Tibial nerve (tissue), 4 donors: ENCODE results near the gene NCK2. TPM values are rescaled to one million over a fixed set of nuclear protein-coding genes. Genes with fewer than 3 reads are reported as not detected.

Experiments
- DNase-seq, 2 donors: peaks; one replicate each; pipeline ENCODE4 v3.0.0-alpha.2; 2019; ENCODE audit warnings: low spot score in 2 of 2
- H3K27ac ChIP-seq, 4 donors: fragments of 200-600 bp; sonication (generic) in 3 of 4; one replicate each; pipeline ENCODE4 v1.5.1; 2017 to 2019; ENCODE audit warnings: mild to moderate bottlenecking in 1 of 4
- H3K27me3 ChIP-seq, 2 donors: fragments of 200-600 bp; sonication (generic) in 1 of 2; one replicate each; pipeline versions ENCODE4 v1.5.1 to v1.6.0; 2017 to 2019
- H3K36me3 ChIP-seq, 3 donors: fragments of 200-600 bp; sonication (generic); one replicate each; pipeline ENCODE4 v1.5.1; 2018 to 2019
- H3K4me1 ChIP-seq, 4 donors: fragments of 200-600 bp; sonication (generic) in 3 of 4; one replicate each; pipeline ENCODE4 v1.5.1; 2017 to 2019
- H3K4me3 ChIP-seq, 4 donors: fragments of 200-600 bp; sonication (generic) in 3 of 4; one replicate each; pipeline ENCODE4 v1.5.1; 2017 to 2019; ENCODE audit warnings: mild to moderate bottlenecking in 1 of 4, moderate library complexity in 1 of 4
- H3K9me3 ChIP-seq, 4 donors: fragments of 200-600 bp; sonication (generic) in 3 of 4; one replicate each; pipeline ENCODE4 v1.5.1; 2017 to 2019
- CTCF ChIP-seq, 5 experiments: fragments of 200-600 bp in 3 of 5; fragments of 450-650 bp in 2 of 5; sonication (generic) in 3 of 5; IDR thresholded peaks; one replicate each; pipeline ENCODE4 v1.5.1; 2016 to 2019; ENCODE audit warnings: antibody characterized with exemption in 5 of 5, mild to moderate bottlenecking in 3 of 5, moderate library complexity in 2 of 5
- EP300 ChIP-seq, 2 donors: sonication (generic); formaldehyde crosslinking; IDR thresholded peaks; one replicate each; pipeline ENCODE4 v1.6.1; 2017; ENCODE audit warnings: antibody characterized with exemption in 2 of 2, mild to moderate bottlenecking in 1 of 2
- POLR2A ChIP-seq, 2 donors: fragments of 450-650 bp; IDR thresholded peaks; one replicate each; pipeline ENCODE4 v1.6.1; 2017; ENCODE audit warnings: antibody characterized with exemption in 2 of 2, mild to moderate bottlenecking in 2 of 2, moderate library complexity in 2 of 2
- WGBS, 2 donors: methylation state at CpG; one replicate each; pipeline ENCODE4 v1.1.5; 2018; 5-methylcytosine and 5-hydroxymethylcytosine counted together
- total RNA-seq, 4 donors: library from RNA; depleted of rRNA; stranded (reverse); fragments of >200 nt; gene quantifications; one replicate each; pipeline ENCODE4 v1.1.0, GENCODE V29; 2016

Gene NCK2
- total RNA-seq, 4 donors from 2014 or later = 22.6 to 35.9 (median 28.1) TPM

- no peaks in the 10 kb centered on the region for H3K27me3 ChIP-seq
- H3K9me3 ChIP-seq = peaks cover 0 to 51% (median 6%) of the 10 kb centered on the region in 4 donors
- no peak for TF ChIP-seq EP300 (IDR thresholded peaks at IDR 0.05)
- no peak for TF ChIP-seq POLR2A (IDR thresholded peaks at IDR 0.05)
- TF ChIP-seq CTCF (IDR thresholded peaks at IDR 0.05) = no peak
- no peak for DNase-seq
- H3K4me3 ChIP-seq = no peak overlapping the region
- H3K36me3 ChIP-seq = no peaks in the 10 kb centered on the region
- WGBS, 2 donors = 88 to 89% methylated on average over 1 of the region's 1 CpG
- peaks cover 0 to 8% (median 0%) of the 10 kb centered on the region in 4 donors for H3K4me1 ChIP-seq
- H3K27ac ChIP-seq = no peak overlapping the region
Measured at GRCh38 chr2:105834931-105835330, 90.2 kb downstream of the NCK2 start.

DNA sequence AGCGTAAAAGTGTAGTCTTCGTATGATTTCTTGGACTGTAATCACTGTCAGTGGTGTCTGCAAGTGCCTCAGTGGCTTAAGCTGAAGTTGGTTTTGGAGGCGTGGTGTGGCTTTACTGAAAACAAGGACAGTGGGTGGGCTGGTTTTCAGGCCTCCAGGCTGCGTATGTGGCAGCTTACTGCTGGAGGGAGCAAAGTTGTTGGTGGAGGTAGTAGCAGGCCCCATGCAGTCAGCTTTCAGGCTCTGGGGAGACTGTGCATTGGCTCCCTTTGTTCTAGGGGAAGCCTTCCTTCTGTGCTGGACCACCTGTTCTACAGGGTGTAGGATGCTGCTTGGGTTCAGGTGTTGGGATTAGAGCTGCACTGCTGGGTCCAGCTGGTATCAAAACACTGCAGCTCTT, 91.6 kb downstream of the NCK2 start:
- 97 to 98% methylated on average over 4 of the region's 4 CpGs for WGBS, 2 donors
- TF ChIP-seq CTCF (IDR thresholded peaks at IDR 0.05) = no peak
- TF ChIP-seq POLR2A (IDR thresholded peaks at IDR 0.05) = no peak
- no peak for TF ChIP-seq EP300 (IDR thresholded peaks at IDR 0.05)
- Histone ChIP-seq H3K9me3 (peaks cover 0 to 45% (median 6%) of the 10 kb centered on the region in 4 donors), H3K27me3 (no peaks in the 10 kb centered on the region), H3K4me1 (peaks cover 0 to 8% (median 4%) of the 10 kb centered on the region in 4 donors), H3K36me3 (no peaks in the 10 kb centered on the region), H3K4me3 (no peak overlapping the region), H3K27ac (no peak overlapping the region)
- DNase-seq = no peak

- WGBS, 2 donors = 89 to 91% methylated on average over 5 of the region's 5 CpGs
- H3K4me1 ChIP-seq = peaks cover 0 to 8% (median 4%) of the 10 kb centered on the region in 4 donors
Measured at GRCh38 chr2:105836840-105837692, 92.4 kb downstream of the NCK2 start.

GRCh38 chr2:105839793-105840192, 95.1 kb downstream of the NCK2 start:
- WGBS, 2 donors = 69 to 74% methylated on average over 4 of the region's 4 CpGs
- Histone ChIP-seq H3K9me3 (peaks cover 0 to 12% (median under 1%) of the 10 kb centered on the region in 4 donors), H3K27me3 (no peaks in the 10 kb centered on the region), H3K4me1 (peaks cover 0 to 8% (median 4%) of the 10 kb centered on the region in 4 donors), H3K4me3 (no peak overlapping the region), H3K36me3 (no peaks in the 10 kb centered on the region), H3K27ac (no peak overlapping the region)
- DNase-seq = no peak
- TF ChIP-seq EP300 (IDR thresholded peaks at IDR 0.05) (no peak), POLR2A (IDR thresholded peaks at IDR 0.05) (no peak), CTCF (IDR thresholded peaks at IDR 0.05) (no peak)

More at GRCh38 chr2:105836840-105837692, 92.4 kb downstream of the NCK2 start:
- Histone ChIP-seq H3K27ac (no peak overlapping the region), H3K9me3 (peaks cover 0 to 37% (median 5%) of the 10 kb centered on the region in 4 donors), H3K27me3 (no peaks in the 10 kb centered on the region), H3K4me3 (no peak overlapping the region), H3K36me3 (no peaks in the 10 kb centered on the region)
- no peak for DNase-seq
- TF ChIP-seq CTCF (IDR thresholded peaks at IDR 0.05) (no peak), POLR2A (IDR thresholded peaks at IDR 0.05) (no peak), EP300 (IDR thresholded peaks at IDR 0.05) (no peak)

DNA sequence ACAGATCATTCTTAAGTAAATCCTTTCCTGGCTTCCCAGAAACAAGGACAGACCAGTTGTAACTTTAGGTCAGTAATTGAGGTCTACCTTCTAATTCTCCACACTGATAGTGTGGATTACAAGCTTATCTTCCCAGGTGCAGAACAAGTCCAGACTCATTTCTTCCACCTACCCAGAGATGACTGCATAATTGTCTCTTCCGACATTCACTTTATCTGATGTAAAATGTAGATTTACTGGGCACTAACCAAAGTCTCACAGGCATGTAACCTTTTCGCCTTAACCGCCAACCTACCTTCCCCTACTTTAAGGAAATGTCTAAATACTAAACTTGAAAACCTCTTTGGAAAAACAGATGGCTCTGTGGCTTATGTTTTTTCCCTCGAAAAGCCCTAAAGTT, 96.2 kb downstream of the NCK2 start:
- TF ChIP-seq EP300 (IDR thresholded peaks at IDR 0.05) (no peak), POLR2A (IDR thresholded peaks at IDR 0.05) (no peak), CTCF (IDR thresholded peaks at IDR 0.05) (no peak)
- Histone ChIP-seq H3K4me1 (peaks cover 0 to 8% (median 4%) of the 10 kb centered on the region in 4 donors), H3K4me3 (no peak overlapping the region), H3K36me3 (no peaks in the 10 kb centered on the region), H3K9me3 (peaks cover 0 to under 1% (median 0%) of the 10 kb centered on the region in 4 donors), H3K27ac (no peak overlapping the region), H3K27me3 (no peaks in the 10 kb centered on the region)
- DNase-seq = no peak
- WGBS, 2 donors = 91 to 95% methylated on average over 4 of the region's 4 CpGs
